ENCODE results near the gene DGKB. TPM values are rescaled to one million over a fixed set of nuclear protein-coding genes. Genes with fewer than 3 reads are reported as not detected.

Gene DGKB
- total RNA-seq, 1 donor from 2014 or later, result 0.72 TPM

DNA sequence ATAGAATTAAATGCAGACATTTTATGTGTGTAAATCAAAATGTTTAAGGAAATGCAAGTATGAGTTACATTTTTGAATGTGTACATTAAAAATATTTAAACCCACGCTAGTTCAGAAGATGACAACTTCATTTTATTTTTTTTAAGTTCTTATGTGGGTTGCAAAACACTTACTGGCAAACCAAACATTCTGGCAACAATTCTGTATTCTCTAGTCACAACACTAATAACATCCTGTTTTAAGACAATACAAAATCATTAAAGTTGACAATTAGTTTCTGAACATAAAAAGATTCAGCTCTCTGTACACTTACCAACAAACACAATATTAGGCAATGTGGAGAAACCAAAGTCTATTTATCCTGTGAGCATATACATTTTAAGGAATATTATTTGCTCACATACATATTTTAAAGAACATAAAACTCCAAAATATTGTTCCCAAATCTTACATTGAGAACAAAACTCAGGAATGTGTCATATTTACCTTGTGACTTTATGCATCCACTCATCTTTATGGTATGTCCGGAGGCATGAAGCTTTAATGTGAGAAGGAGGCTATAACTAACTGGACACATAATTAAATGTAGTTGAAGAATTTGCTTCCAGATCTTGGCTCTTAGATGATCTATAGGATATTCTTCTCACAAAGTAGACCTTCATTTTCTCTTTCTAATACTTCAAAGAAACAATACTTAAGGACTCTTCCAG lies 134.7 kb downstream of the DGKB start:
- Mint-ChIP-seq H3K4me1 (no peaks in the 10 kb centered on the region), H3K27ac (ENCODE audit: unreplicated experiment) (no peak overlapping the region), H3K4me3 (no peak overlapping the region), H3K36me3 (ENCODE audit: low read depth) (no peaks in the 10 kb centered on the region), H3K27me3 (ENCODE audit: low read depth) (no peaks in the 10 kb centered on the region), H3K9me3 (no peaks in the 10 kb centered on the region)
- TF ChIP-seq CTCF (conservative IDR thresholded peaks at IDR 0.05), result no peak
- DNase-seq (ENCODE audit: low read depth, low spot score), result no peak

DNA sequence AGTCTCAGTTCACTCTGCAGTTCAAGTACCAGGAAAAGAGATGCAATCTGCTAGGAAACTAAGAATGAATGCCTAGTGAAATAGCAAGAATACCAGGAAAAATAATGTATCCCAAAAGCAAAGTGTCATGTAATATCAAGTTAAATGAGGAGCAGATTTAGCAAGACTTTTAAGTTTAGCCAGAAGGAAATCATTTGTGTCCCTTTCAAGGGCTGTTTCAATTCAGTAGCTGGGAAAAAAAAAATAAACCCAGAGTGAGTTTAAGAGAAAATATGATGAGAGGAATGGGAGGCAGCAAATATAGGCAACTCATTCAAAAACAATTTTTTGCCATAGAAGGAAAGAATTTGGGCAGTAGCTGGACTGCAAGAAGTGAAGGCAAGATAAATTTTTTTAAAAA lies 135.8 kb downstream of the DGKB start:
- no peak overlapping the region for H3K27ac Mint-ChIP-seq (ENCODE audit: unreplicated experiment)
- H3K4me1 Mint-ChIP-seq, result no peaks in the 10 kb centered on the region
- H3K36me3 Mint-ChIP-seq (ENCODE audit: low read depth), result no peaks in the 10 kb centered on the region
- H3K4me3 Mint-ChIP-seq, result no peak overlapping the region
- H3K27me3 Mint-ChIP-seq (ENCODE audit: low read depth), result no peaks in the 10 kb centered on the region
- no peak for DNase-seq (ENCODE audit: low read depth, low spot score)
- no peak for TF ChIP-seq CTCF (conservative IDR thresholded peaks at IDR 0.05)
- no peaks in the 10 kb centered on the region for H3K9me3 Mint-ChIP-seq

- H3K27me3 Mint-ChIP-seq (ENCODE audit: low read depth), result no peaks in the 10 kb centered on the region
- no peaks in the 10 kb centered on the region for H3K36me3 Mint-ChIP-seq (ENCODE audit: low read depth)
- TF ChIP-seq CTCF (conservative IDR thresholded peaks at IDR 0.05), result no peak
- no peak for DNase-seq (ENCODE audit: low read depth, low spot score)
- H3K4me3 Mint-ChIP-seq, result no peak overlapping the region
- no peaks in the 10 kb centered on the region for H3K9me3 Mint-ChIP-seq
- H3K4me1 Mint-ChIP-seq, result no peaks in the 10 kb centered on the region
- no peak overlapping the region for H3K27ac Mint-ChIP-seq (ENCODE audit: unreplicated experiment)
These were observed 136.8 kb downstream of the DGKB start for GRCh38 chr7:14765731-14766130.

DNA sequence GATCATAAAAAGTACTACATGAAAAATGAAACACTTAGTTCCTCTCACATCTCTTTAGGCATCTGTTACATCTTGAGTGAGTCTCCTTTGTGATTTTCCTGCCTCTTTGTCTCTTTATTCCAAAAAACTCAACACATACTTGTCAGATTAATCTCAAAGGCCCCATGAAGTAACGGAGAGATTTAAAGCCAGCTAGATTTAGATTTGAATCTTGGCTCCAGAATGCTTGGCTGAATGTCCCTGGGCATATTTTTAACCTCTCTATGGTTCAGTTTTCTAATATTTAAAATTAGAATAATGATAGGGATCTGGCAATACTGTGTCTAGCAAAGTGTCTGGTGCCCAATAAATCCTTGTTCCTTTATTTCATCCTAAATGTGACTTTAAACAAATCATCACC lies 140.0 kb downstream of the DGKB start:
- no peaks in the 10 kb centered on the region for H3K36me3 Mint-ChIP-seq (ENCODE audit: low read depth)
- DNase-seq (ENCODE audit: low read depth, low spot score), result no peak
- TF ChIP-seq CTCF (conservative IDR thresholded peaks at IDR 0.05), result no peak

DNA sequence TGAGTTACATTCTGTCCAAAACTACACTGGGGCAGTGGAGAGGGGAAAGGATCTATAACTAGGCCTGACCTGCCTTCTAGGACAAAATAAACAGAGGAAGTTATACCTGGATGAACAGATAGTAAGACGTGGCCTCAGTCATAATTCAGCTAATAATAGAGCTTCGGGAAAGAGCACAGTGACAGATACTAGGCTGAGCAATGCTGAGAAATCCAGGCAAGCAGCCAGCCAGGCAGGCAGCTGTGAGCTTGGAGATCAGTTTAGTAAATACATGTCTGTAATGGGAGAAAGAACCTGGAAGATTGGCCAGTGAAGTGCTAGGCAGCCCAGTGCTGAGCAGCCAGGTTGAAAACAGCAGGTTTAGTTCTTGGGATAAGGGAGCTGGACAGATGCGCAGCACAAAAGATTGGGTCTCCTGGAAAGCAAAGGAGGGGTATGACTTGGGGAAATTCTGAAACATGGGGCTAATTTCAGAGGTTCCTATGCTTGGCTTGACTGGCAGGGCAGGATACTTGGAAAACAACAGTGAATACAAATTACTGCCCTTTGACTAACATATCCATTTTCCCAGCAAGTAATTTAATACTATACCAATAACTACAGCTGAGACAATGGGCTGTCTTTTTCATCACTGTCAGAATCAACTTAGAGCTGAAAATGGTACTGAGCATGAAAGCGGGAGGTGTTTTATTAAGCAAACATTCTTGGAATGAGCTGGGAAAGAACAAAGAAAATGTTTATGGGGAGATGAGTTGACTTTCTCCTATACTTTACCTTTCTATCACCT lies 140.8 kb downstream of the DGKB start:
- no peak for DNase-seq (ENCODE audit: low read depth, low spot score)
- no peak for TF ChIP-seq CTCF (conservative IDR thresholded peaks at IDR 0.05)

More for the DNA sequence above, 140.0 kb downstream of the DGKB start:
- H3K27ac Mint-ChIP-seq (ENCODE audit: unreplicated experiment), result no peak overlapping the region
- H3K4me1 Mint-ChIP-seq, result no peaks in the 10 kb centered on the region
- H3K4me3 Mint-ChIP-seq, result no peak overlapping the region
- H3K9me3 Mint-ChIP-seq, result peaks cover 3% of the 10 kb centered on the region
- no peaks in the 10 kb centered on the region for H3K27me3 Mint-ChIP-seq (ENCODE audit: low read depth)

More for the DNA sequence above, 140.8 kb downstream of the DGKB start:
- Mint-ChIP-seq H3K27me3 (ENCODE audit: low read depth) (no peaks in the 10 kb centered on the region), H3K9me3 (peaks cover 3% of the 10 kb centered on the region), H3K4me3 (no peak overlapping the region), H3K27ac (ENCODE audit: unreplicated experiment) (no peak overlapping the region), H3K4me1 (no peaks in the 10 kb centered on the region), H3K36me3 (ENCODE audit: low read depth) (no peaks in the 10 kb centered on the region)

Measured in neural crest cell (in vitro differentiated cells).